K562 (cell line): Measurements from ENCODE around the gene PIGK. TPM values are rescaled to one million over a fixed set of nuclear protein-coding genes. Genes with fewer than 3 reads are reported as not detected.

Experiments
- ATAC-seq: fragments of 200-7000 bp; cut with Tn5 transposase; 3 replicates; pipeline ENCODE4 v1.9.1; 2020; ENCODE audit warnings: moderate library complexity
- BruUV-seq: library from RNA; stranded (reverse); fragments of 400-500 nt; replicated peaks from 2 replicates; lab custom pipeline; 2021; lab: Mats Ljungman, UMichigan
- CTCF ChIA-PET: fragments of 300-600 bp; formaldehyde crosslinking; extraction: SDS; loops from one replicate; lab custom pipeline; 2021; ENCODE audit warnings: low intra/inter-chr PET ratio; lab: Yijun Ruan, JAX
- POLR2A ChIA-PET: fragments of 300-600, 350-650 bp; sonication (Branson Sonifier 250); formaldehyde crosslinking; extraction: SDS; loops from one replicate; lab custom pipeline; 2021; ENCODE audit warnings: antibody characterized with exemption, inconsistent platforms; lab: Yijun Ruan, JAX
- DNase-seq, 4 experiments: peaks; one replicate each; pipeline versions ENCODE4 v3.0.0 to v3.0.0-alpha.2; 2011 to 2018; ENCODE audit warnings: low spot score in 3 of 4, mixed read lengths in 3 of 4; ENCODE audit errors: extremely low read depth in 1 of 4
- FAIRE-seq: peaks from 2 replicates; lab custom pipeline; 2011; peaks lifted over from hg19 to GRCh38; lab: Jason Lieb, UNC
- H2AFZ ChIP-seq: 2 replicates; pipeline ENCODE4 v1.6.0; 2011; ENCODE audit warnings: low read depth, low read length, control low read depth, inconsistent platforms
- H3K27ac ChIP-seq: fragments of 200-600 bp; 3 replicates; pipeline ENCODE4 v1.8.0; 2011; ENCODE audit warnings: low read depth, mild to moderate bottlenecking, control low read depth, inconsistent platforms, low read length, moderate library complexity, mixed read lengths; ENCODE audit errors: extremely low read depth
- H3K27me3 ChIP-seq, 2 experiments: fragments of 300-600 bp in 1 of 2; 2 replicates in 1 of 2; 3 replicates in 1 of 2; pipeline versions ENCODE4 v1.6.0 to v1.8.0; 2011; ENCODE audit warnings: inconsistent platforms in 2 of 2, low read length in 2 of 2, mild to moderate bottlenecking in 1 of 2, mixed read lengths in 1 of 2, moderate library complexity in 1 of 2; ENCODE audit not compliant: control insufficient read depth in 2 of 2, insufficient read depth in 2 of 2
- H3K36me3 ChIP-seq: fragments of 300-600 bp; 3 replicates; pipeline ENCODE4 v1.8.0; 2011; ENCODE audit warnings: mild to moderate bottlenecking, low read length, inconsistent platforms; ENCODE audit not compliant: control insufficient read depth, insufficient read depth
- H3K4me1 ChIP-seq, 2 experiments: fragments of 200-600 bp in 1 of 2; replicated peaks in 1 of 2; 2 replicates in 1 of 2; 3 replicates in 1 of 2; pipeline versions ENCODE4 v1.5.1 to v1.8.0; 2011; ENCODE audit warnings: inconsistent platforms in 2 of 2, low read length in 2 of 2, mild to moderate bottlenecking in 1 of 2, mixed read lengths in 1 of 2, moderate library complexity in 1 of 2; ENCODE audit not compliant: control insufficient read depth in 2 of 2, insufficient read depth in 2 of 2
- H3K4me2 ChIP-seq: 2 replicates; pipeline ENCODE4 v1.6.1; 2011; ENCODE audit warnings: low read length, control low read depth, inconsistent platforms, mixed read lengths; ENCODE audit not compliant: insufficient read depth
- H3K4me3 ChIP-seq: fragments of 200-600 bp; sonication (generic), shearing (Covaris generic); 2 replicates; pipeline ENCODE4 v1.5.1; 2016; ENCODE audit warnings: control low read depth, inconsistent platforms
- H3K79me2 ChIP-seq: fragments of 200-600 bp; 3 replicates; pipeline ENCODE4 v1.8.0; 2011; ENCODE audit warnings: low read length, inconsistent platforms; ENCODE audit not compliant: control insufficient read depth, insufficient read depth
- H3K9ac ChIP-seq, 2 experiments: 2 replicates each; pipeline versions ENCODE4 v1.6.0 to v1.6.1; 2011; ENCODE audit warnings: low read depth in 2 of 2, low read length in 2 of 2, control low read depth in 1 of 2, inconsistent platforms in 1 of 2, mild to moderate bottlenecking in 1 of 2, mixed read lengths in 1 of 2; ENCODE audit not compliant: insufficient read depth in 1 of 2
- H3K9me1 ChIP-seq: one replicate; pipeline ENCODE4 v1.6.0; 2011; ENCODE audit warnings: inconsistent platforms, mild to moderate bottlenecking, low read length, moderate library complexity; ENCODE audit not compliant: control insufficient read depth, insufficient read depth
- H3K9me3 ChIP-seq: replicated peaks from 2 replicates; pipeline ENCODE4 v1.5.1; 2011; ENCODE audit warnings: low read depth, low read length, inconsistent platforms; ENCODE audit not compliant: control insufficient read depth, insufficient read depth
- H4K20me1 ChIP-seq: replicated peaks from 2 replicates; pipeline ENCODE4 v1.6.1; 2011; ENCODE audit warnings: low read length, inconsistent platforms, mixed read lengths; ENCODE audit not compliant: control insufficient read depth, insufficient read depth
- ARHGAP35 ChIP-seq: fragments of 450-650 bp; IDR thresholded peaks from 2 replicates; pipeline ENCODE4 v1.6.1; 2018; ENCODE audit not compliant: partially characterized antibody
- CBX5 ChIP-seq: IDR thresholded peaks from 2 replicates; pipeline ENCODE4 v1.6.1; 2014; ENCODE audit warnings: low read depth, borderline replicate concordance
- GABPB1 ChIP-seq: sonication (generic); formaldehyde crosslinking; IDR thresholded peaks from 2 replicates; pipeline ENCODE4 v1.8.0; 2022; ENCODE audit warnings: mild to moderate bottlenecking, missing genetic modification reagents
- IRF2 ChIP-seq: sonication (generic); formaldehyde crosslinking; IDR thresholded peaks from 2 replicates; pipeline ENCODE4 v1.8.1; 2022; ENCODE audit warnings: mild to moderate bottlenecking, missing genetic modification reagents
- MAFG ChIP-seq: fragments of 450-650 bp; conservative IDR thresholded peaks from 2 replicates; pipeline ENCODE4 v1.6.1; 2016; ENCODE audit warnings: missing genetic modification characterization, missing compliant biosample characterization
- NUFIP1 ChIP-seq: fragments of 450-650 bp; IDR thresholded peaks from 2 replicates; pipeline ENCODE4 v1.6.1; 2018; ENCODE audit not compliant: partially characterized antibody
- SPI1 ChIP-seq: IDR thresholded peaks from 2 replicates; pipeline ENCODE4 v1.6.1; 2011; ENCODE audit warnings: low read depth, low read length, control low read depth, borderline replicate concordance
- TAF7 ChIP-seq: fragments of 450-650 bp; IDR thresholded peaks from 2 replicates; pipeline ENCODE4 v1.6.1; 2016; ENCODE audit warnings: missing genetic modification characterization, missing compliant biosample characterization
- ZNF174 ChIP-seq: fragments of 250-450 bp; sonication (Bioruptor Pico); IDR thresholded peaks from 2 replicates; pipeline ENCODE4 v1.4.0; 2020; ENCODE audit warnings: mild to moderate bottlenecking
- ZNF253 ChIP-seq: fragments of 250-450 bp; sonication (Bioruptor Pico); conservative IDR thresholded peaks from 2 replicates; pipeline ENCODE4 v1.6.1; 2021; ENCODE audit warnings: mild to moderate bottlenecking
- WGBS: fragments of 100-300 bp; shearing (Covaris generic); methylation state at CpG from one replicate; pipeline ENCODE4 v1.1.6; 2016; ENCODE audit warnings: low coverage, mixed read lengths; ENCODE audit not compliant: insufficient coverage; ENCODE audit errors: missing lambda C conversion rate; 5-methylcytosine and 5-hydroxymethylcytosine counted together
- in situ Hi-C: fragments of 300-500 bp; cut with MboI; formaldehyde crosslinking; loops from 4 replicates; pipeline ENCODE4 v1.15.0; 2018; ENCODE audit warnings: inconsistent platforms, mixed read lengths
- intact Hi-C: fragments of 100-400 bp; cut with micrococcal nuclease; formaldehyde crosslinking; loops from 2 replicates; pipeline ENCODE4 v1.14.2; 2022
- polyA plus RNA-seq, 8 experiments: library from polyadenylated mRNA; depleted of rRNA in 4 of 8; stranded (reverse) in 5 of 8; unstranded in 3 of 8; fragments of >200 nt; fragmentation: Nextera tagmentation in 2 of 8; fragmentation: Illumina TruSeq in 1 of 8; extraction: Ambion mirVana in 2 of 8; extraction: Trizol in 1 of 8; gene quantifications; 2 replicates each; pipeline versions ENCODE4 v1.2.1 to v1.2.3, GENCODE V29; 2011 to 2014; ENCODE audit warnings: inconsistent platforms in 1 of 8, missing spikeins in 1 of 8
- total RNA-seq, 7 experiments: library from RNA; depleted of rRNA in 6 of 7; stranded (reverse); fragments of >200 nt in 6 of 7; fragmentation: Illumina TruSeq in 2 of 7; extraction: Trizol in 2 of 7; gene quantifications; 2 replicates each; pipeline versions ENCODE4 v1.2.1 to v1.2.3, GENCODE V29; 2011 to 2021; ENCODE audit warnings: low replicate concordance in 1 of 7
- TF ChIP-seq, protein P1 (sequence below): sonication (generic); formaldehyde crosslinking; IDR thresholded peaks from 2 replicates; pipeline ENCODE4 v1.9.0; 2022; ENCODE audit warnings: mild to moderate bottlenecking, missing genetic modification reagents
- TF ChIP-seq, protein P2 (sequence below): IDR thresholded peaks from 3 replicates; pipeline ENCODE4 v1.6.1; 2011; ENCODE audit warnings: borderline replicate concordance, mild to moderate bottlenecking, moderate library complexity; ENCODE audit not compliant: insufficient read length; ENCODE audit errors: extremely low read depth

Gene PIGK
- total and polyA plus RNA-seq, 9 of the 15 experiments (the other 6 are each of a cell fraction or from before 2014, with no cell fraction given) = 15.7 to 59.5 (median 29.9) TPM

DNA sequence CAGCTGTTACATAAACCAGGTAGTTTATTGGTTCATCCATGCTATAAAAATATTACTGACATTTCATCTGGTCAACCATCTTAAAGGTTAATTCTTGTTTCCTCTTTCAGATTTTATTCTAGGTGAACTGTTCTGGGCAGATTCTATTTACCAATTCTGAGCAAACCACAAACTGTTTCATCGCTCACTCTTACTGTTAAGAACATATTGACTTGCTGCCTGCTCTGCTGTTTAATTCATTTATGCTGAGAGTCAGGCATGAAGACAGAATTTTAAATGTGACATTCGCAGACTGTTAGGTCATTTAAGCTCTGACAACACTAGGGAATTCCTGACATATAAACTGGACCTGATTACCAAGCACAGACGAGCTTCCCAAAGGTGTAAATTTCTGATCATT, 98.3 kb downstream of the PIGK start:
- Histone ChIP-seq H4K20me1 (no peaks in the 10 kb centered on the region), H2AFZ (no peak overlapping the region), H3K36me3 (no peaks in the 10 kb centered on the region), H3K27me3 (no peaks in the 10 kb centered on the region), H3K9me3 (no peaks in the 10 kb centered on the region), H3K4me2 (no peak overlapping the region), H3K4me1 (no peaks in the 10 kb centered on the region), H3K4me3 (no peak overlapping the region), H3K9ac (no peak overlapping the region), H3K79me2 (no peaks in the 10 kb centered on the region), H3K9me1 (no peaks in the 10 kb centered on the region), H3K27ac (no peak overlapping the region)
- no peak for ATAC-seq
- CTCF ChIA-PET = no interaction called here
- BruUV-seq = no TSS peak
- in situ Hi-C loops (no loop called here), intact Hi-C loops (loop anchor here (10.0 kb wide), 1 partner anchor 786 kb away; no protein-coding TSS in a partner anchor)
- no peak for FAIRE-seq
- no peak for DNase-seq
- POLR2A ChIA-PET = no interaction called here
- TF ChIP-seq, protein P1, sequence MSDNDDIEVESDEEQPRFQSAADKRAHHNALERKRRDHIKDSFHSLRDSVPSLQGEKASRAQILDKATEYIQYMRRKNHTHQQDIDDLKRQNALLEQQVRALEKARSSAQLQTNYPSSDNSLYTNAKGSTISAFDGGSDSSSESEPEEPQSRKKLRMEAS = no peak
- TF ChIP-seq SPI1 (no peak), CBX5 (no peak), ZNF174 (CRISPR knock-in tag) (no peak), NUFIP1 (no peak), ARHGAP35 (no peak), ZNF253 (CRISPR knock-in tag) (no peak), GABPB1 (no peak), TAF7 (tag) (no peak), IRF2 (no peak), MAFG (no peak)
- TF ChIP-seq, protein P2, sequence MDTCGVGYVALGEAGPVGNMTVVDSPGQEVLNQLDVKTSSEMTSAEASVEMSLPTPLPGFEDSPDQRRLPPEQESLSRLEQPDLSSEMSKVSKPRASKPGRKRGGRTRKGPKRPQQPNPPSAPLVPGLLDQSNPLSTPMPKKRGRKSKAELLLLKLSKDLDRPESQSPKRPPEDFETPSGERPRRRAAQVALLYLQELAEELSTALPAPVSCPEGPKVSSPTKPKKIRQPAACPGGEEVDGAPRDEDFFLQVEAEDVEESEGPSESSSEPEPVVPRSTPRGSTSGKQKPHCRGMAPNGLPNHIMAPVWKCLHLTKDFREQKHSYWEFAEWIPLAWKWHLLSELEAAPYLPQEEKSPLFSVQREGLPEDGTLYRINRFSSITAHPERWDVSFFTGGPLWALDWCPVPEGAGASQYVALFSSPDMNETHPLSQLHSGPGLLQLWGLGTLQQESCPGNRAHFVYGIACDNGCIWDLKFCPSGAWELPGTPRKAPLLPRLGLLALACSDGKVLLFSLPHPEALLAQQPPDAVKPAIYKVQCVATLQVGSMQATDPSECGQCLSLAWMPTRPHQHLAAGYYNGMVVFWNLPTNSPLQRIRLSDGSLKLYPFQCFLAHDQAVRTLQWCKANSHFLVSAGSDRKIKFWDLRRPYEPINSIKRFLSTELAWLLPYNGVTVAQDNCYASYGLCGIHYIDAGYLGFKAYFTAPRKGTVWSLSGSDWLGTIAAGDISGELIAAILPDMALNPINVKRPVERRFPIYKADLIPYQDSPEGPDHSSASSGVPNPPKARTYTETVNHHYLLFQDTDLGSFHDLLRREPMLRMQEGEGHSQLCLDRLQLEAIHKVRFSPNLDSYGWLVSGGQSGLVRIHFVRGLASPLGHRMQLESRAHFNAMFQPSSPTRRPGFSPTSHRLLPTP = no peak
- WGBS = 91% methylated on average over 3 of the region's 3 CpGs
